Omental fat pad (tissue), 4 donors: ENCODE data around the gene ALKBH3. TPM values are rescaled to one million over a fixed set of nuclear protein-coding genes. Genes with fewer than 3 reads are reported as not detected.

Experiments used
- ATAC-seq: fragments of 150-250 bp; one replicate; pipeline ENCODE4 v1.9.1; 2016; ENCODE audit warnings: mild to moderate bottlenecking, moderate library complexity; ENCODE audit not compliant: low FRiP score
- DNase-seq: peaks from one replicate; pipeline ENCODE4 v3.0.0-alpha.2; 2019; ENCODE audit warnings: low spot score
- total RNA-seq, 4 donors: library from RNA; depleted of rRNA; stranded (reverse); fragments of >200 nt; gene quantifications; one replicate each; pipeline ENCODE4 v1.1.0, GENCODE V29; 2016
- TF ChIP-seq, protein P1 (sequence below), 3 donors: fragments of 450-650 bp; IDR thresholded peaks; one replicate each; pipeline ENCODE4 v1.5.1; 2016 to 2017; ENCODE audit warnings: antibody characterized with exemption in 3 of 3, mild to moderate bottlenecking in 3 of 3, moderate library complexity in 2 of 3

The ALKBH3 gene
- total RNA-seq, 4 donors from 2014 or later, result 26.3 to 39.9 (median 29.6) TPM

DNA sequence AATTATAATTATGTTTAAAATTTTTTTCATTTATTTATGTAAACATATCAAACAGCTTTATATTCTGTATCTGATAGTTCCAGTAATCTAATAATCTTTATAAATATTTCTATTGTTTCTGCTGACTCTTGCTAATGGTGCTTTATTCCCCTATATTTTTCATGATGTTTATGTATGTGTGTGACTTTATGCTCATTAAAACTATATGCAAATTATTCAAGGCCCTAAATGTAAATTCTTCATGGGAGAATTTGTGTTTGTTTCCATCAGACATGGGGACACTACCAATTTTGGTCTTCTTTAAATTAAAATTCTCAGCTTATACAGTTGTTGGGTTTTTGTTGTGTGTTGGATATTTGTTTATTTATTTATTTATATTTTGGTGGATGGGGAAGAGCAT lies 13.7 kb upstream of the ALKBH3 start:
- ATAC-seq (no peak), DNase-seq (no peak)
- TF ChIP-seq, protein P1, sequence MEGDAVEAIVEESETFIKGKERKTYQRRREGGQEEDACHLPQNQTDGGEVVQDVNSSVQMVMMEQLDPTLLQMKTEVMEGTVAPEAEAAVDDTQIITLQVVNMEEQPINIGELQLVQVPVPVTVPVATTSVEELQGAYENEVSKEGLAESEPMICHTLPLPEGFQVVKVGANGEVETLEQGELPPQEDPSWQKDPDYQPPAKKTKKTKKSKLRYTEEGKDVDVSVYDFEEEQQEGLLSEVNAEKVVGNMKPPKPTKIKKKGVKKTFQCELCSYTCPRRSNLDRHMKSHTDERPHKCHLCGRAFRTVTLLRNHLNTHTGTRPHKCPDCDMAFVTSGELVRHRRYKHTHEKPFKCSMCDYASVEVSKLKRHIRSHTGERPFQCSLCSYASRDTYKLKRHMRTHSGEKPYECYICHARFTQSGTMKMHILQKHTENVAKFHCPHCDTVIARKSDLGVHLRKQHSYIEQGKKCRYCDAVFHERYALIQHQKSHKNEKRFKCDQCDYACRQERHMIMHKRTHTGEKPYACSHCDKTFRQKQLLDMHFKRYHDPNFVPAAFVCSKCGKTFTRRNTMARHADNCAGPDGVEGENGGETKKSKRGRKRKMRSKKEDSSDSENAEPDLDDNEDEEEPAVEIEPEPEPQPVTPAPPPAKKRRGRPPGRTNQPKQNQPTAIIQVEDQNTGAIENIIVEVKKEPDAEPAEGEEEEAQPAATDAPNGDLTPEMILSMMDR (IDR thresholded peaks at IDR 0.05), result no peak

- ATAC-seq, result peak; percentile 91
- TF ChIP-seq, protein P1 (IDR thresholded peaks at IDR 0.05), result no peak
- no peak for DNase-seq
Observed at GRCh38 chr11:43868852-43869567, 11.6 kb upstream of the ALKBH3 start.

GRCh38 chr11:43871051-43871450 lies 9.6 kb upstream of the ALKBH3 start:
- TF ChIP-seq, protein P1 (IDR thresholded peaks at IDR 0.05), result no peak
- no peak for DNase-seq
- ATAC-seq, result no peak

DNA sequence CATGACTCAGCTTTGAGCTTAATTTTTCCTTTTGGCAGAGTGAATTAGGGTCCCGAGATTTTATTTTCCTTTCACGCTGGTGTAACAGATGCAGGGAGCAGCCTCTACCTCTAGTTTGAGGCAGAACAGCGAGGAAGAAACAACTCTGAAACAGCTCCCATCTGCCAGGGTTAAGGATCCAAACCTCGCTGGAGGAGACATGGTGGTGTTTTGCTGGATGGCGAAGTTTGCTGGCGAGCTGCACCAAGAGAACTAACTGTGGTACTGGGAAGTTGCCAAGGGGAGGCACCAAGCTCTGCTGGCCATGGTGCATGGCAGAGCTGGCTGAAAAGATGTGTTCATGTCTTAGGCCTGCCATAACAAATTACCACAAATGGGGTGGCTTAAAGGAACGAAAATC lies 7.6 kb upstream of the ALKBH3 start:
- TF ChIP-seq, protein P1 (IDR thresholded peaks at IDR 0.05), result no peak
- ATAC-seq, result no peak
- no peak for DNase-seq

GRCh38 chr11:43874078-43874477 lies 6.6 kb upstream of the ALKBH3 start:
- TF ChIP-seq, protein P1 (IDR thresholded peaks at IDR 0.05), result no peak
- ATAC-seq, result no peak

DNA sequence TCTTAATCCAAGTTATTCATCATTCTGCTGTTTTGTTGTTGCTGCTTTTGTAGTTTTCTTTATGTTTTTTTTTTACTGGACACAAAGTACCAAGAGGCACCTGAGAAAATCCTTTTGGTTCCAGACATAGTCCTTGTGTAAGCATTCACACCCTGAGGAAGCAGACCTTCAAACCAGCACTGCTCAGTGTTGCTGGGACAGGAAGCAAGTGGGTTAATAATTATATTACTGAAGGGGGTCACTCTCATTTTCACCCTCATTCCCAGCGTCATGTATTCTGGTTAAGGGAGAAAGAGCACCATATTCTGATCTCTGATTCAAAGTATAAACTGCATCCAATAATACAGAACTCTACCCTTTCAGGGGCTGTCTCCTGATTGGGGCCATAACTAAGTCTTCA lies 5.9 kb upstream of the ALKBH3 start:
- ATAC-seq, result no peak
- TF ChIP-seq, protein P1 (IDR thresholded peaks at IDR 0.05), result no peak
- DNase-seq, result no peak

More at GRCh38 chr11:43874078-43874477, 6.6 kb upstream of the ALKBH3 start:
- DNase-seq, result no peak
